ENCODE data around the gene MAOB.

Gene MAOB

DNA sequence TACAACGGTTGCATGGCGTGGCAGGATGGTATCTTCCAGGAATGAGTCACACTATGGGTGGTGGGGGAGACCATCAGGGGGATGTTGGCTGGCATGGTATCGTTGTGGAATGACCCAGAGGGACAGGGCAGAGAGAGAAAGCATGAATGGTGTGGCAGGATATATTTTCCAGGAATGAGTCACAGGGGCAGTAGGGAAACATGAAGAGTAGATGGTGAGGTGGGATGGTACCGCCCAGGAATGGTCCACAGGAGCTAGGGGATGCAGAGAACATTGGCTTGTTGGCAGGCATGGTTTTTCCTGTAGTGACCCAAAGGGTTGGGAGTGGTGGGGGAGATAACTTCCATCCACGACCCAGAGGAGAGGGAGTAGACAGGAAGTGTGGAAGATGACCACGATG is 163.7 kb downstream of the MAOB start:
- Histone ChIP-seq H3K36me3 (replicated peaks; ENCODE audit: insufficient read depth, low read length) (no peaks in the 10 kb centered on the region), H3K79me2 (ENCODE audit: low read length) (no peaks in the 10 kb centered on the region), H3K4me1 (ENCODE audit: low read length) (no peaks in the 10 kb centered on the region), H3K4me3 (ENCODE audit: low read length) (no peak overlapping the region), H3K27me3 (replicated peaks; ENCODE audit: insufficient read depth, low read length) (no peaks in the 10 kb centered on the region), H2AFZ (ENCODE audit: low read length) (no peak overlapping the region), H3K9me2 (replicated peaks; ENCODE audit: insufficient read depth, low read length) (no peaks in the 10 kb centered on the region), H3K9ac (ENCODE audit: low read length) (no peak overlapping the region), H3K4me2 (ENCODE audit: low read depth, low read length) (no peak overlapping the region), H3F3A (ENCODE audit: insufficient read depth, low read length) (no peaks in the 10 kb centered on the region), H3K9me3 (replicated peaks; ENCODE audit: insufficient read depth, low read length) (no peaks in the 10 kb centered on the region), H4K20me1 (ENCODE audit: insufficient read depth, low read length) (no peaks in the 10 kb centered on the region), H3K27ac (ENCODE audit: low read length) (no peak overlapping the region)
- DNase-seq, result no peak
- TF ChIP-seq EZH2phosphoT487 (IDR thresholded peaks at IDR 0.05; ENCODE audit: low read length) (no peak), EZH2 (optimal IDR thresholded peaks at IDR 0.05; ENCODE audit: low read depth, low read length) (no peak)
- TF ChIP-seq, protein P1, sequence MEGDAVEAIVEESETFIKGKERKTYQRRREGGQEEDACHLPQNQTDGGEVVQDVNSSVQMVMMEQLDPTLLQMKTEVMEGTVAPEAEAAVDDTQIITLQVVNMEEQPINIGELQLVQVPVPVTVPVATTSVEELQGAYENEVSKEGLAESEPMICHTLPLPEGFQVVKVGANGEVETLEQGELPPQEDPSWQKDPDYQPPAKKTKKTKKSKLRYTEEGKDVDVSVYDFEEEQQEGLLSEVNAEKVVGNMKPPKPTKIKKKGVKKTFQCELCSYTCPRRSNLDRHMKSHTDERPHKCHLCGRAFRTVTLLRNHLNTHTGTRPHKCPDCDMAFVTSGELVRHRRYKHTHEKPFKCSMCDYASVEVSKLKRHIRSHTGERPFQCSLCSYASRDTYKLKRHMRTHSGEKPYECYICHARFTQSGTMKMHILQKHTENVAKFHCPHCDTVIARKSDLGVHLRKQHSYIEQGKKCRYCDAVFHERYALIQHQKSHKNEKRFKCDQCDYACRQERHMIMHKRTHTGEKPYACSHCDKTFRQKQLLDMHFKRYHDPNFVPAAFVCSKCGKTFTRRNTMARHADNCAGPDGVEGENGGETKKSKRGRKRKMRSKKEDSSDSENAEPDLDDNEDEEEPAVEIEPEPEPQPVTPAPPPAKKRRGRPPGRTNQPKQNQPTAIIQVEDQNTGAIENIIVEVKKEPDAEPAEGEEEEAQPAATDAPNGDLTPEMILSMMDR (IDR thresholded peaks at IDR 0.05; ENCODE audit: low read length), result no peak

DNA sequence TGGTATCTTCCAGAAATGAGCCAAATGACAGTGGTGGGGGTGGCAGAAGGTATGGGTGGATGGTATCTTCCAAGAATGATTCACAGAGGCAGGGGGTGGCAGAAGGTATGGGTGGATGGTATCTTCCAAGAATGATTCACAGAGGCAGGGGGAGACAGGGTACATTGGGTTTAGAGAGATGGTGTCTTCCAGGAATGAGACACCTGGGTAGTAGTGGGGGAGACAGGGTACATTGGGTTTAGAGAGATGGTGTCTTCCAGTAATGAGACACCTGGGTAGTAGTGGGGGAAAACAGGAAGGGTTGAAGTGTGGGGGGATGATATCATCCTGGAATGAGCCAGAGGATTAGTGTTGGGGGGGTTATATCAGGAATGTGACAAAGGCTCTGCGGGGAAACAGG is 164.2 kb downstream of the MAOB start:
- no peak overlapping the region for H3K9ac ChIP-seq (ENCODE audit: low read length)
- DNase-seq, result no peak
- H3K4me3 ChIP-seq (ENCODE audit: low read length), result no peak overlapping the region
- H4K20me1 ChIP-seq (ENCODE audit: insufficient read depth, low read length), result no peaks in the 10 kb centered on the region
- no peaks in the 10 kb centered on the region for H3K9me3 ChIP-seq (replicated peaks; ENCODE audit: insufficient read depth, low read length)
- no peaks in the 10 kb centered on the region for H3K9me2 ChIP-seq (replicated peaks; ENCODE audit: insufficient read depth, low read length)
- H3F3A ChIP-seq (ENCODE audit: insufficient read depth, low read length), result no peaks in the 10 kb centered on the region
- H3K27ac ChIP-seq (ENCODE audit: low read length), result no peak overlapping the region
- H3K4me1 ChIP-seq (ENCODE audit: low read length), result no peaks in the 10 kb centered on the region
- no peaks in the 10 kb centered on the region for H3K36me3 ChIP-seq (replicated peaks; ENCODE audit: insufficient read depth, low read length)
- no peaks in the 10 kb centered on the region for H3K79me2 ChIP-seq (ENCODE audit: low read length)
- no peak for TF ChIP-seq EZH2 (optimal IDR thresholded peaks at IDR 0.05; ENCODE audit: low read depth, low read length)
- TF ChIP-seq, protein P1 (IDR thresholded peaks at IDR 0.05; ENCODE audit: low read length), result no peak
- TF ChIP-seq EZH2phosphoT487 (IDR thresholded peaks at IDR 0.05; ENCODE audit: low read length), result no peak
- H2AFZ ChIP-seq (ENCODE audit: low read length), result no peak overlapping the region
- H3K27me3 ChIP-seq (replicated peaks; ENCODE audit: insufficient read depth, low read length), result no peaks in the 10 kb centered on the region
- no peak overlapping the region for H3K4me2 ChIP-seq (ENCODE audit: low read depth, low read length)

GRCh38 chrX:43717161-43717560 is 165.1 kb downstream of the MAOB start:
- Histone ChIP-seq H3K27ac (ENCODE audit: low read length) (no peak overlapping the region), H3K4me1 (ENCODE audit: low read length) (no peaks in the 10 kb centered on the region), H3K9me3 (replicated peaks; ENCODE audit: insufficient read depth, low read length) (no peaks in the 10 kb centered on the region), H3K27me3 (replicated peaks; ENCODE audit: insufficient read depth, low read length) (no peaks in the 10 kb centered on the region), H3K79me2 (ENCODE audit: low read length) (no peaks in the 10 kb centered on the region), H4K20me1 (ENCODE audit: insufficient read depth, low read length) (no peaks in the 10 kb centered on the region), H3K4me3 (ENCODE audit: low read length) (no peak overlapping the region), H3F3A (ENCODE audit: insufficient read depth, low read length) (no peaks in the 10 kb centered on the region), H3K9ac (ENCODE audit: low read length) (no peak overlapping the region), H2AFZ (ENCODE audit: low read length) (no peak overlapping the region), H3K36me3 (replicated peaks; ENCODE audit: insufficient read depth, low read length) (no peaks in the 10 kb centered on the region), H3K4me2 (ENCODE audit: low read depth, low read length) (no peak overlapping the region), H3K9me2 (replicated peaks; ENCODE audit: insufficient read depth, low read length) (no peaks in the 10 kb centered on the region)
- DNase-seq, result no peak
- TF ChIP-seq, protein P1 (IDR thresholded peaks at IDR 0.05; ENCODE audit: low read length), result no peak
- TF ChIP-seq EZH2 (optimal IDR thresholded peaks at IDR 0.05; ENCODE audit: low read depth, low read length), result no peak
- no peak for TF ChIP-seq EZH2phosphoT487 (IDR thresholded peaks at IDR 0.05; ENCODE audit: low read length)
